Fibroblast of pulmonary artery (primary cell): ENCODE results near the gene PATJ.
"Not testable (repeated sequence)": the region's sequence is repeated elsewhere in the genome, so short reads cannot be mapped to it uniquely, and the experiment has no call there.

ENCODE experiments used
- DNase-seq: peaks from one replicate; pipeline ENCODE4 v3.0.0-alpha.2; 2010; ENCODE audit warnings: low read depth
- H3K4me3 ChIP-seq: replicated peaks from 2 replicates; pipeline ENCODE4 v1.5.1; 2011; ENCODE audit warnings: low read depth, mild to moderate bottlenecking, control low read depth, low read length, moderate library complexity
- CTCF ChIP-seq: IDR thresholded peaks from 2 replicates; pipeline ENCODE4 v1.5.1; 2011; ENCODE audit warnings: mild to moderate bottlenecking, control low read depth, low read length, inconsistent platforms; ENCODE audit errors: missing control alignments

The PATJ gene

DNA sequence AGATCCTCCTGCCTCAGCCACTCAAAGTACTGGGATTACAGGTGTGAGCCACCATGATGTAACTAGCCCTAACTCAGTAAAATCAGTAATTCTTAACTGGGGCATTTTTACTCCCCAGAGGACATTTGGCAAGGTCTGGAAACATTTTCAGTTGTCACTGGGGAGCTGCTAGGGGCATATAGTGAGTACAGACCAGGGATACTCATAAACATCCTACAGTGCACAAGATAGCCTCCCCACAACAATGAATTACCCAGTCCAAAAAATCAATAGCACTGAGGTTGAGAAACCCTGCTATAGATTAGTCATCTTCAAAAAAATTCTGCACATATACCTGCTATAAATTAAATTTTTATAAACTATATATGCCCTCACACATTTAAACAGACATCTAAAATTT is 30.3 kb upstream of the PATJ start:
- no peak for TF ChIP-seq CTCF
- DNase-seq: no peak
- H3K4me3 ChIP-seq: no peak overlapping the region

DNA sequence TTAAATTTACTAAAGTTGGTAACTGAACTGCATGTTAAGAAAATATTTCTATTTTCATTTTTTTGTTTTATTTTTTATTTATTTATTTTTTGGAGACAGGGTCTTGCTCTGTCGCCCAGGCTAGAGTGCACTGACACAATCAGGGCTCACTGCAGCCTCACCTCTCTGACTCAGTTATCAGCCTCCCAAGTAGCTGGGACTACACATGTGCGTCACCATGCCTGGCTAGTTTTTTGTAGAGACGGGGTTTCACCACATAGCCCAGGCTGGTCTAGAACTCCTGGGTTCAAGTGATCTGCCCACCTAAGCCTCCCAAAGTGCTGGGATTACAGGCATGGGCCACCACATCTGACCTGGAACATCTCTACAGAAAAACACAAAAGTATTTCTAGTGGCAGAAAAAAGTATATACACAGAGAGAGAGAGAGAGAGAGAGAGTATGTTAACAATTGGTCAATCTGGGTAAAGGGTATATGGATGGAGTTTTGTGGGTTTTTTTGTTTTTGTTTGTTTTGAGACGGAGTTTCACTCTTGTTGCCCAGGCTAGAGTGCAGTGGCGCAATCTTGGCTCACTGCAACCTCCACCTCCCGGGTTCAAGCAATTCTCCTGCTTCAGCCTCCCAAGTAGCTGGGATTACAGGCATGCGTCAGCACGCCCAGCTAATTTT is 23.1 kb upstream of the PATJ start:
- H3K4me3 ChIP-seq, DNase-seq: not testable (repeated sequence)

DNA sequence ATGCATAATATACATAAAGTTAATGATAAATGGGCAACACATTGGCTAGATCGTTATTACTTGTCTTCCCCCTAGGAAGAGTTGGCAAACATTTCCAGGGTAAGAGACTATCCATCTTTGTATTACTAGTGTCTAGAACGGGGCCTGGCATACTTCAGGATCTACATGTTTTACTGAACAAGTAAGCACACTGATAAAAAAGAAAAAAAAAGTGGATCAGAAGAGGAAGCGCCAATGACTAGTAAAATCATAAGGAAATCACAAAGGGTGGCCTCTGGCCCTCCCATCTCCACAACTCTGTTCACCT is 17.8 kb upstream of the PATJ start:
- peak; percentile 5 for DNase-seq
- no peak for TF ChIP-seq CTCF
- peak overlapping the region; percentile 100 for H3K4me3 ChIP-seq

- peak within 1 kb of the TSS; percentile 100 for H3K4me3 ChIP-seq
- DNase-seq: peak; percentile 89
- no peak for TF ChIP-seq CTCF
These were observed 17.2 kb upstream of the PATJ start, which contains the start of gene TM2D1 for GRCh38 chr1:61724813-61725694. TSS of gene TM2D1 (minus strand) at chr1:61725141. CDS start at chr1:61725120, 21 bp downstream.

DNA sequence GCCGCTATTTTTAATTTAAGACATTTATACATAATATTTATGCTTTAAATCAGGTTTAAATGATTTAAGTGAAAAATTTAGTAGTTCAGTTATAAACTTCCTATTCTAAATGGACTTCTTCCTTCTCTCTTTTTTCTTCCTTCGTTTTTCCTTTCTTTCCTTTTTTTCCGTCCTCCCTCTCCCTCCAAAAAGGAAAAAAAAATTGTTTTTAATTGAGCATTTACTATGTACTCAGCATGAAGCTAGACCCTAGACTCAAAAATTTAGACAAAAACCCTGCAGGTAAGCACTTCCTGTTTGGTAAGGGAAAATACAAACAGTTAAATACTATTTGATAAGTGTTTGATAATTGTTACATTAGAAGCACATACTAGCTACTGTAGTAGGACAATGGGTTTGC is 14.7 kb upstream of the PATJ start:
- DNase-seq: no peak
- no peak overlapping the region for H3K4me3 ChIP-seq
- TF ChIP-seq CTCF: no peak

GRCh38 chr1:61730679-61731078 is 11.6 kb upstream of the PATJ start:
- H3K4me3 ChIP-seq, DNase-seq: not testable (repeated sequence)

DNA sequence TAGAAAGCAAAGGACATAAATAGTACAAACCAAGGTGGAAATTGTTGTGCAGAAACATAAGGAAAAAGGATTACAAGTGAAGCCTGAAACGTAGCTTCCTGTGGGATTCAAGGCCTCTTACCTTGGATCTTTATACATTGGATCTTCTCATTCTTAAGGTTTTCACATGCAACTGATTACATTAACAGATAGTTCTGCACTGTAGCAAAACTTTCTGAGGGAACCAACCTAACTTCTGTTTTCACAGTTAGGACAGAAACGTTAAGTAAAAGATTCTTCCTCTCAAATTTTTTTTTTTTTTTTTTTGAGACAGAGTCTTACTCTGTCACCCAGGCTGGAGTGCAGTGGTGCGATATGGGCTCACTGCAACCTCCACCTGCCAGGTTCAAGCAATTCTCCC is 9.6 kb upstream of the PATJ start:
- TF ChIP-seq CTCF: no peak
- no peak overlapping the region for H3K4me3 ChIP-seq
- no peak for DNase-seq
